ENCODE results near the gene STON2. TPM values are rescaled to one million over a fixed set of nuclear protein-coding genes. Genes with fewer than 3 reads are reported as not detected.

Gene STON2
- total and polyA plus RNA-seq, 2 of the 13 experiments (the other 11 are each of a cell fraction or from before 2014, with no cell fraction given), result 2.1 to 11.0 TPM

DNA sequence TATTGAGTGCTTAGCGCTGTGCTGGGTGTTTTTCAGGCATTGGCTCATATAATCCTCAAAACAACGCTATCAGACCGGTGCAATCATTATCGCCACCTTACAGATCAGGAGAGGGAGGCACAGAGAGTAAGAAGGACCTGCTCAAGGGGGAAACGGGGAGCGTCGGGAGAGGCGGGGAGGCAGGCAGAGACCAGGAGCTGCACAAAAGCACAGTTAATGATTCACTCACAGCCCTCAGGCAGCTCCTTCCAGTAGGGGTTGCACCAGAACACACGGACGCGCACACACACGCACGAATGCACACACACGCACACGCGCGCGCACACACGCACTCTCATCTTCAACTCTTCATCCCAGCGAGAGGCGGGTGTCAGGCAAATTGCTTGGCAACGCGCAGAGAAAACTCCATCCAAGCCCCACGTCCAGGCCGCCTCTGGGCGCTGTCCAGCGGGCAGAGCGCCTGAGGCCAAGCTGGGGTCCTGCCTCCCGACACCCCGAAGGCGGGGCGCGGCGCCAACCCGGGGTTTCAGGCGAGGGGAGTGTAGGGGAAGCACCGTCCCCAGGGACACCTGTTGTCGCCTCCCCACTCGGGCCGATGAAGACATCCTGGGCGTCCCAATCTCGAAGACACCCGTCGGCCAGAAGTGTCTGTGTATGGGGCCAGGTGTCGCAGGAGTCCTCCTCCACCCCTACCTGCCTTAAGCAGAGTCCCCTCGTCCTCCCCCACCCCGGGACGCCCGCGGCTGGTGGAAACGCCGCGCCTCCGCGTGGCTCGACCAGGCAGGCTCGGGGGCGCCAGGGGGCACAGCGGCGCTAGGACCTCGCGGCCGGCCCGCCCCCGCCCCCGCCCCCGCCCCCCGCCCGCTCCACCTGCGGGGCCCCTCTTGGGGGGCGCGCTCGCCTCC is 35.5 kb upstream of the STON2 start (continued):
- TF ChIP-seq NAIF1 (CRISPR knock-in tag; IDR thresholded peaks at IDR 0.05; ENCODE audit: borderline replicate concordance), result no peak
- TF ChIP-seq SRSF9 (IDR thresholded peaks at IDR 0.05; ENCODE audit: borderline replicate concordance, insufficient read depth, low read depth, low read length, poor library complexity, severe bottlenecking), result no peak
- no peak for TF ChIP-seq ZNF24 (IDR thresholded peaks at IDR 0.05)
- peak; percentile 68; the same call in 1 of the 2 replicates for TF ChIP-seq ZNF772 (CRISPR knock-in tag; IDR thresholded peaks at IDR 0.05)
- TF ChIP-seq, protein P1, sequence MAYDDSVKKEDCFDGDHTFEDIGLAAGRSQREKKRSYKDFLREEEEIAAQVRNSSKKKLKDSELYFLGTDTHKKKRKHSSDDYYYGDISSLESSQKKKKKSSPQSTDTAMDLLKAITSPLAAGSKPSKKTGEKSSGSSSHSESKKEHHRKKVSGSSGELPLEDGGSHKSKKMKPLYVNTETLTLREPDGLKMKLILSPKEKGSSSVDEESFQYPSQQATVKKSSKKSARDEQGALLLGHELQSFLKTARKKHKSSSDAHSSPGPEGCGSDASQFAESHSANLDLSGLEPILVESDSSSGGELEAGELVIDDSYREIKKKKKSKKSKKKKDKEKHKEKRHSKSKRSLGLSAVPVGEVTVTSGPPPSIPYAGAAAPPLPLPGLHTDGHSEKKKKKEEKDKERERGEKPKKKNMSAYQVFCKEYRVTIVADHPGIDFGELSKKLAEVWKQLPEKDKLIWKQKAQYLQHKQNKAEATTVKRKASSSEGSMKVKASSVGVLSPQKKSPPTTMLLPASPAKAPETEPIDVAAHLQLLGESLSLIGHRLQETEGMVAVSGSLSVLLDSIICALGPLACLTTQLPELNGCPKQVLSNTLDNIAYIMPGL (CRISPR knock-in tag; IDR thresholded peaks at IDR 0.05; ENCODE audit: borderline replicate concordance in 1 of 2, low read depth in 1 of 2), result peak in 1 of 2 experiments; percentile 76; a peak in 2 of 4 replicates
- no peak for TF ChIP-seq MED13 (CRISPR knock-in tag; IDR thresholded peaks at IDR 0.05)
- no peak for TF ChIP-seq HMG20B (CRISPR knock-in tag; conservative IDR thresholded peaks at IDR 0.05)
- no peak for TF ChIP-seq ZFP62 (CRISPR knock-in tag; IDR thresholded peaks at IDR 0.05)
- TF ChIP-seq, protein P2, sequence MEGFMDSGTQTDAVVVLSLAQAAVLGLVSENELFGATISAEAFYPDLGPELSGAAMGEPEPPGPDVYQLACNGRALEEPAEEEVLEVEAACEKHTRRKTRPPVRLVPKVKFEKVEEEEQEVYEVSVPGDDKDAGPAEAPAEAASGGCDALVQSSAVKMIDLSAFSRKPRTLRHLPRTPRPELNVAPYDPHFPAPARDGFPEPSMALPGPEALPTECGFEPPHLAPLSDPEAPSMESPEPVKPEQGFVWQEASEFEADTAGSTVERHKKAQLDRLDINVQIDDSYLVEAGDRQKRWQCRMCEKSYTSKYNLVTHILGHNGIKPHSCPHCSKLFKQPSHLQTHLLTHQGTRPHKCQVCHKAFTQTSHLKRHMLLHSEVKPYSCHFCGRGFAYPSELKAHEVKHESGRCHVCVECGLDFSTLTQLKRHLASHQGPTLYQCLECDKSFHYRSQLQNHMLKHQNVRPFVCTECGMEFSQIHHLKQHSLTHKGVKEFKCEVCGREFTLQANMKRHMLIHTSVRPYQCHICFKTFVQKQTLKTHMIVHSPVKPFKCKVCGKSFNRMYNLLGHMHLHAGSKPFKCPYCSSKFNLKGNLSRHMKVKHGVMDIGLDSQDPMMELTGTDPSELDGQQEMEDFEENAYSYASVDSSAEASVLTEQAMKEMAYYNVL (CRISPR knock-in tag; IDR thresholded peaks at IDR 0.05; ENCODE audit: borderline replicate concordance), result no peak
- no peak for TF ChIP-seq MTA3 (CRISPR knock-in tag; IDR thresholded peaks at IDR 0.05)
- TF ChIP-seq THYN1 (CRISPR knock-in tag; IDR thresholded peaks at IDR 0.05; ENCODE audit: borderline replicate concordance, low read depth), result no peak
- no peak for TF ChIP-seq ZIK1 (CRISPR knock-in tag; IDR thresholded peaks at IDR 0.05; ENCODE audit: borderline replicate concordance, low read depth)
- no peak for TF ChIP-seq RAD51 (IDR thresholded peaks at IDR 0.05; ENCODE audit: borderline replicate concordance)
- TF ChIP-seq SMAD1 (CRISPR knock-in tag; IDR thresholded peaks at IDR 0.05; ENCODE audit: borderline replicate concordance, low read depth), result no peak
- TF ChIP-seq RFX3 (CRISPR knock-in tag; IDR thresholded peaks at IDR 0.05), result no peak
- TF ChIP-seq ZNF660 (CRISPR knock-in tag; IDR thresholded peaks at IDR 0.05; ENCODE audit: borderline replicate concordance, low read depth), result no peak
- no peak for TF ChIP-seq NFE2 (CRISPR knock-in tag; IDR thresholded peaks at IDR 0.05)
- no peak; the same call in 1 of the 2 replicates for TF ChIP-seq DMAP1 (CRISPR knock-in tag; IDR thresholded peaks at IDR 0.05)
- no peak for TF ChIP-seq ZNF101 (CRISPR knock-in tag; IDR thresholded peaks at IDR 0.05; ENCODE audit: borderline replicate concordance, low read depth)
- TF ChIP-seq RCOR2 (CRISPR knock-in tag; IDR thresholded peaks at IDR 0.05), result no peak
- TF ChIP-seq SAFB2 (CRISPR knock-in tag; IDR thresholded peaks at IDR 0.05; ENCODE audit: borderline replicate concordance, low read depth), result no peak
- TF ChIP-seq TMF1 (CRISPR knock-in tag; IDR thresholded peaks at IDR 0.05; ENCODE audit: low read depth), result no peak
- TF ChIP-seq, protein P3, sequence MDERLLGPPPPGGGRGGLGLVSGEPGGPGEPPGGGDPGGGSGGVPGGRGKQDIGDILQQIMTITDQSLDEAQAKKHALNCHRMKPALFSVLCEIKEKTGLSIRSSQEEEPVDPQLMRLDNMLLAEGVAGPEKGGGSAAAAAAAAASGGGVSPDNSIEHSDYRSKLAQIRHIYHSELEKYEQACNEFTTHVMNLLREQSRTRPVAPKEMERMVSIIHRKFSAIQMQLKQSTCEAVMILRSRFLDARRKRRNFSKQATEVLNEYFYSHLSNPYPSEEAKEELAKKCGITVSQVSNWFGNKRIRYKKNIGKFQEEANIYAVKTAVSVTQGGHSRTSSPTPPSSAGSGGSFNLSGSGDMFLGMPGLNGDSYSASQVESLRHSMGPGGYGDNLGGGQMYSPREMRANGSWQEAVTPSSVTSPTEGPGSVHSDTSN (CRISPR knock-in tag; IDR thresholded peaks at IDR 0.05), result no peak
- TF ChIP-seq, protein P4, sequence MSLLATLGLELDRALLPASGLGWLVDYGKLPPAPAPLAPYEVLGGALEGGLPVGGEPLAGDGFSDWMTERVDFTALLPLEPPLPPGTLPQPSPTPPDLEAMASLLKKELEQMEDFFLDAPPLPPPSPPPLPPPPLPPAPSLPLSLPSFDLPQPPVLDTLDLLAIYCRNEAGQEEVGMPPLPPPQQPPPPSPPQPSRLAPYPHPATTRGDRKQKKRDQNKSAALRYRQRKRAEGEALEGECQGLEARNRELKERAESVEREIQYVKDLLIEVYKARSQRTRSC (CRISPR knock-in tag; IDR thresholded peaks at IDR 0.05; ENCODE audit: low read depth), result no peak
- TF ChIP-seq ZNF501 (CRISPR knock-in tag; IDR thresholded peaks at IDR 0.05), result no peak
